GM12801 (cell line): ENCODE measurements around the gene RTP2.

ENCODE experiments used
- CTCF ChIP-seq: IDR thresholded peaks from one replicate; pipeline ENCODE4 v1.5.1; 2011; ENCODE audit warnings: control low read depth; ENCODE audit not compliant: insufficient read length; ENCODE audit errors: extremely low read depth

RTP2 gene

GRCh38 chr3:187740421-187741399, 38.4 kb upstream of the RTP2 start:
- no peak for TF ChIP-seq CTCF

- TF ChIP-seq CTCF, result no peak
These were observed 37.4 kb upstream of the RTP2 start for GRCh38 chr3:187739561-187740332.

GRCh38 chr3:187739094-187739560, 36.8 kb upstream of the RTP2 start:
- TF ChIP-seq CTCF, result no peak

GRCh38 chr3:187738331-187739093, 36.2 kb upstream of the RTP2 start:
- no peak for TF ChIP-seq CTCF

- no peak for TF ChIP-seq CTCF
These were observed 35.6 kb upstream of the RTP2 start for GRCh38 chr3:187738071-187738330.

- TF ChIP-seq CTCF, result no peak
These were observed 35.2 kb upstream of the RTP2 start for GRCh38 chr3:187737368-187738070.
